Measurements from ENCODE around the gene MYO1G.
A peak's percentile ranks its signal among the peaks of the same experiment; 100 is the strongest.

DNA sequence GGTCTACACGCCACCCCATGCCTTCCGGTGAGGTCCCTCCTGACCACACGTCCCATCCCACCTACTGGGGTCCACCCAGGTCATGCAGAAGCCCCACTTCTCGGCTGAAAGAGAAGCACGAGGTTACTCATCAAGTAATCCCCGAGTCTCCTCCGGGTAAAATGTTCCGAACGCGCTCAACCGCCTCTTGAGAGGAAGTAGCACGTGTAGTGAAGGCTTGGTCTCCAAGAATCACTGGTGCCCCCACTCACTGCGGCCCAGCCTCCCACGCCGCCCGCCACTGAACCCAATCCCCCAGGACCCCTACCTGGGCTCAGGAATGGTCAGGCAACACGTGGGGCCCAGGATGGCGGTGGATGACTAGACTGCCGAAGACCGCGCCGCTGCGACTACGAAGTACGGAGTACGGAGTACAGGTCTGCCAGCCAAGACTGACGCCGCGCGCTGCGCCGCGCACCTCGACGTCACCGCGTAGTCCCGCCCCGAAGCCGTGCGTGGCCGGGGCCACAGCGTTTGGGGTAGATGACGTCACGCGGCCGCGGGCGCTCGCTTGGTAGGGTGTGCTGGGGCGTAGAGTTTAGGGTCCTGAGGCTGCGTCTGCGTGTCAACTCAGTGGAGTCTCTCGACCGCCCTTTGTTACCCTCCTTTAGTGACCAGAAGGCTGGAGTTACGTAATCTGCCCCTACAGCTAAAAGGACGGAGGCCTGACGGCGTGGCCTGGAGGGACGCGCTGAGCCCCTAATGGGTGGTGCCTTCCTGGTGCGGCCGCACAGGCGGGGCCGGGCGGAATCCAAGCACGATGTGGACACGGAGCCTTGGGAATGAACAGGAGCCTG lies 7.6 kb upstream of the MYO1G start:
- TF ChIP-seq, protein P1, sequence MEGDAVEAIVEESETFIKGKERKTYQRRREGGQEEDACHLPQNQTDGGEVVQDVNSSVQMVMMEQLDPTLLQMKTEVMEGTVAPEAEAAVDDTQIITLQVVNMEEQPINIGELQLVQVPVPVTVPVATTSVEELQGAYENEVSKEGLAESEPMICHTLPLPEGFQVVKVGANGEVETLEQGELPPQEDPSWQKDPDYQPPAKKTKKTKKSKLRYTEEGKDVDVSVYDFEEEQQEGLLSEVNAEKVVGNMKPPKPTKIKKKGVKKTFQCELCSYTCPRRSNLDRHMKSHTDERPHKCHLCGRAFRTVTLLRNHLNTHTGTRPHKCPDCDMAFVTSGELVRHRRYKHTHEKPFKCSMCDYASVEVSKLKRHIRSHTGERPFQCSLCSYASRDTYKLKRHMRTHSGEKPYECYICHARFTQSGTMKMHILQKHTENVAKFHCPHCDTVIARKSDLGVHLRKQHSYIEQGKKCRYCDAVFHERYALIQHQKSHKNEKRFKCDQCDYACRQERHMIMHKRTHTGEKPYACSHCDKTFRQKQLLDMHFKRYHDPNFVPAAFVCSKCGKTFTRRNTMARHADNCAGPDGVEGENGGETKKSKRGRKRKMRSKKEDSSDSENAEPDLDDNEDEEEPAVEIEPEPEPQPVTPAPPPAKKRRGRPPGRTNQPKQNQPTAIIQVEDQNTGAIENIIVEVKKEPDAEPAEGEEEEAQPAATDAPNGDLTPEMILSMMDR (IDR thresholded peaks at IDR 0.05) = peak in 1 of 7 experiments; percentile 4
- TF ChIP-seq POLR2AphosphoS5 (IDR thresholded peaks at IDR 0.05) (peak; percentile 91 to 99 (median 97)), POLR2A (IDR thresholded peaks at IDR 0.05) (peak in 2 of 4 donors; percentile 61 to 87)
